Keratinocyte (primary cell): Measurements from ENCODE around the gene UBXN7. TPM values are rescaled to one million over a fixed set of nuclear protein-coding genes. Genes with fewer than 3 reads are reported as not detected.

Source experiments
- DNase-seq: peaks from one replicate; pipeline ENCODE4 v3.0.0-alpha.2; 2011; ENCODE audit warnings: low read depth, missing footprints, low spot score
- FAIRE-seq: peaks from 2 replicates; lab custom pipeline; 2011; peaks lifted over from hg19 to GRCh38; lab: Jason Lieb, UNC
- H2AFZ ChIP-seq: 2 replicates; pipeline ENCODE4 v1.6.0; 2012; ENCODE audit warnings: low read length, control low read depth, inconsistent platforms; ENCODE audit not compliant: control insufficient read depth
- H3K27ac ChIP-seq: 2 replicates; pipeline ENCODE4 v1.5.1; 2011; ENCODE audit warnings: low read length; ENCODE audit not compliant: control insufficient read depth, insufficient read depth
- H3K27me3 ChIP-seq: 3 replicates; pipeline ENCODE4 v1.6.0; 2011; ENCODE audit warnings: low read length; ENCODE audit not compliant: control insufficient read depth, insufficient read depth; ENCODE audit errors: extremely low read depth
- H3K36me3 ChIP-seq, 2 experiments: 2 replicates in 1 of 2; 3 replicates in 1 of 2; pipeline ENCODE4 v1.5.1; 2011; ENCODE audit warnings: low read length in 2 of 2, mild to moderate bottlenecking in 1 of 2; ENCODE audit not compliant: control insufficient read depth in 2 of 2, insufficient read depth in 2 of 2; ENCODE audit errors: extremely low read depth in 1 of 2
- H3K4me1 ChIP-seq: 3 replicates; pipeline ENCODE4 v1.5.1; 2011; ENCODE audit warnings: low read length; ENCODE audit not compliant: control insufficient read depth, insufficient read depth; ENCODE audit errors: extremely low read depth
- H3K4me2 ChIP-seq: 3 replicates; pipeline ENCODE4 v1.6.0; 2011; ENCODE audit warnings: low read depth, low read length; ENCODE audit not compliant: control insufficient read depth, insufficient read depth; ENCODE audit errors: extremely low read depth
- H3K4me3 ChIP-seq, 3 experiments: fragments of 200-600 bp in 1 of 3; sonication (generic) in 1 of 3; 2 replicates in 2 of 3; 3 replicates in 1 of 3; pipeline ENCODE4 v1.5.1; 2011 to 2016; ENCODE audit warnings: low read length in 3 of 3, mild to moderate bottlenecking in 3 of 3, control low read depth in 2 of 3, inconsistent platforms in 1 of 3, low read depth in 1 of 3, mixed read lengths in 1 of 3, mixed run types in 1 of 3, moderate library complexity in 1 of 3; ENCODE audit not compliant: control insufficient read depth in 2 of 3, insufficient read depth in 2 of 3; ENCODE audit errors: extremely low read depth in 1 of 3
- H3K79me2 ChIP-seq: 2 replicates; pipeline ENCODE4 v1.6.0; 2012; ENCODE audit warnings: low read length; ENCODE audit not compliant: control insufficient read depth, insufficient read depth
- H3K9ac ChIP-seq: 3 replicates; pipeline ENCODE4 v1.6.0; 2011; ENCODE audit warnings: low read length; ENCODE audit not compliant: control insufficient read depth, insufficient read depth; ENCODE audit errors: extremely low read depth
- H3K9me1 ChIP-seq: 3 replicates; pipeline ENCODE4 v1.6.0; 2011; ENCODE audit warnings: low read length; ENCODE audit not compliant: control insufficient read depth, insufficient read depth; ENCODE audit errors: extremely low read depth
- H3K9me3 ChIP-seq: 2 replicates; pipeline ENCODE4 v1.5.1; 2012; ENCODE audit warnings: low read depth, low read length; ENCODE audit not compliant: control insufficient read depth
- H4K20me1 ChIP-seq: 3 replicates; pipeline ENCODE4 v1.6.0; 2011; ENCODE audit warnings: low read length; ENCODE audit not compliant: control insufficient read depth, insufficient read depth; ENCODE audit errors: extremely low read depth
- CTCF ChIP-seq, 3 experiments: IDR thresholded peaks in 1 of 3; conservative IDR thresholded peaks in 1 of 3; optimal IDR thresholded peaks in 1 of 3; 2 replicates in 2 of 3; 3 replicates in 1 of 3; pipeline versions ENCODE3 to v1.5.1; 2011; ENCODE audit warnings: low read length in 3 of 3, mild to moderate bottlenecking in 3 of 3, moderate library complexity in 2 of 3, control low read depth in 1 of 3, inconsistent platforms in 1 of 3; ENCODE audit not compliant: insufficient read depth in 2 of 3; ENCODE audit errors: extremely low read depth in 1 of 3
- EZH2 ChIP-seq: IDR thresholded peaks from one replicate; pipeline ENCODE4 v1.6.1; 2012; ENCODE audit warnings: inconsistent platforms, mild to moderate bottlenecking, low read length, moderate library complexity
- dilution Hi-C: fragments of 300-500 bp; cut with MboI; formaldehyde crosslinking; loops from one replicate; pipeline ENCODE4 v1.7.0; 2020; ENCODE audit warnings: low sequenced_read_pairs; ENCODE audit not compliant: extremely low pct_ligation_motif_present
- polyA plus RNA-seq, 5 experiments: library from polyadenylated mRNA; depleted of rRNA in 3 of 5; stranded (reverse) in 3 of 5; stranded (forward) in 1 of 5; unstranded in 1 of 5; fragments of >200 nt; gene quantifications; 1 replicate in 1 of 5; 2 replicates in 3 of 5; 3 replicates in 1 of 5; pipeline versions ENCODE4 v1.2.1 to v1.2.3, GENCODE V29; 2011 to 2012; ENCODE audit warnings: missing spikeins in 2 of 5, low read depth in 1 of 5, low replicate concordance in 1 of 5

Gene UBXN7
- polyA plus RNA-seq, 1 donor (not counting 4 experiments of a cell fraction or from before 2014, with no cell fraction given) = 19.7 TPM

DNA sequence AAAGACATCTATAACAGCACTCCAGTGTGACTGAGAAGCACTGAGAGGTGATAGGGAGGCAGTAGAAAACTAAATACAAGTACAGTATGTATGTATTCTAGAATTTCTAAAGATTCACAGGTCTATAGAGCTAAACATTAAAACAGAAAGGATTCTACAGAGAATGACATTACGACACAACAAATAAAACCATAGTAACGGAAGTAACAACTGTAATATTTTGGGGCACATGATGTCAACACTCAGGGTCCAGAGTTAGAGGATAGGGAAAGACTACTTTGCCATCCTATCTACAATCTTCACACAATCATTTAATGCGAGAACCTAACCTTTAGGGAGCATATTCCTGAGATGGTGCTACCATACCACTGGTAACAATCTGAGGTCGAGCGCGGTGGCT lies 13.6 kb downstream of the UBXN7 start:
- H4K20me1 ChIP-seq = no peaks in the 10 kb centered on the region

GRCh38 chr3:196414469-196414868 lies 17.8 kb downstream of the UBXN7 start:
- dilution Hi-C loops = no loop called here
- H3K27ac ChIP-seq = no peak overlapping the region

More for the DNA sequence above, 13.6 kb downstream of the UBXN7 start:
- Histone ChIP-seq H3K27ac (no peak overlapping the region), H3K9me1 (peaks cover 4% of the 10 kb centered on the region), H3K36me3 (no peaks in the 10 kb centered on the region), H3K9me3 (no peaks in the 10 kb centered on the region), H3K4me1 (no peaks in the 10 kb centered on the region), H2AFZ (no peak overlapping the region), H3K4me3 (no peak overlapping the region), H3K79me2 (peaks cover 89% of the 10 kb centered on the region), H3K27me3 (no peaks in the 10 kb centered on the region), H3K4me2 (no peak overlapping the region), H3K9ac (no peak overlapping the region)
- TF ChIP-seq EZH2 (no peak), CTCF (optimal IDR thresholded peaks at IDR 0.05 in 1 of 3, IDR thresholded peaks at IDR 0.05 in 1 of 3, conservative IDR thresholded peaks at IDR 0.05 in 1 of 3; ENCODE audit: extremely low read depth in 1 of 3, insufficient read depth in 2 of 3, low read length in 3 of 3) (no peak)
- dilution Hi-C loops = no loop called here
- DNase-seq = no peak
- no peak for FAIRE-seq

More at GRCh38 chr3:196414469-196414868, 17.8 kb downstream of the UBXN7 start:
- Histone ChIP-seq H3K4me3 (no peak overlapping the region), H3K36me3 (no peaks in the 10 kb centered on the region), H3K9me1 (no peaks in the 10 kb centered on the region), H2AFZ (no peak overlapping the region), H3K9me3 (no peaks in the 10 kb centered on the region), H3K4me1 (no peaks in the 10 kb centered on the region), H3K27me3 (no peaks in the 10 kb centered on the region), H4K20me1 (no peaks in the 10 kb centered on the region), H3K4me2 (no peak overlapping the region), H3K9ac (no peak overlapping the region), H3K79me2 (peaks cover 87% of the 10 kb centered on the region)
- no peak for FAIRE-seq
- no peak for TF ChIP-seq CTCF (optimal IDR thresholded peaks at IDR 0.05 in 1 of 3, IDR thresholded peaks at IDR 0.05 in 1 of 3, conservative IDR thresholded peaks at IDR 0.05 in 1 of 3; ENCODE audit: extremely low read depth in 1 of 3, insufficient read depth in 2 of 3, low read length in 3 of 3)
- no peak for TF ChIP-seq EZH2
- no peak for DNase-seq
